ENCODE measurements around the gene CDHR1. TPM values are rescaled to one million over a fixed set of nuclear protein-coding genes. Genes with fewer than 3 reads are reported as not detected.

CDHR1 gene
- total RNA-seq, 1 experiment from 2014 or later, result 6.6 TPM

GRCh38 chr10:84254552-84255478 lies 60.5 kb downstream of the CDHR1 start:
- no peak overlapping the region for H3K4ac ChIP-seq (ENCODE audit: low read depth, low read length)
- no peaks in the 10 kb centered on the region; the same call in 1 of the 2 replicates for H3K27me3 ChIP-seq (ENCODE audit: insufficient read depth, low read length)
- H4K5ac ChIP-seq (ENCODE audit: insufficient read length, low read depth, low read length), result no peak overlapping the region
- H3K9me3 ChIP-seq (ENCODE audit: control insufficient read depth, low read depth, low read length), result no peaks in the 10 kb centered on the region
- no peak overlapping the region for H4K91ac ChIP-seq (ENCODE audit: insufficient read length, low read depth, low read length)
- H3T11ph ChIP-seq (ENCODE audit: low read length), result no peak overlapping the region
- H3K9me3 Mint-ChIP-seq, result no peaks in the 10 kb centered on the region
- H2AK5ac ChIP-seq (ENCODE audit: insufficient read length, low read length), result no peak overlapping the region
- H3K4me1 ChIP-seq (ENCODE audit: insufficient read depth, low read length), result no peaks in the 10 kb centered on the region
- H2BK5ac ChIP-seq (ENCODE audit: insufficient read length, low read length), result no peak overlapping the region
- H2BK12ac ChIP-seq (ENCODE audit: insufficient read length, low read depth, low read length), result no peak overlapping the region
- no peak overlapping the region for H3K4me3 Mint-ChIP-seq
- peaks cover 41% of the 10 kb centered on the region for H3K27me3 Mint-ChIP-seq (ENCODE audit: low read depth)
- H3K23me2 ChIP-seq (ENCODE audit: insufficient read length, low read depth, low read length, poor library complexity, severe bottlenecking), result no peaks in the 10 kb centered on the region
- H4K8ac ChIP-seq (replicated peaks; ENCODE audit: insufficient read length, low read depth, low read length), result no peak overlapping the region
- H3K79me2 ChIP-seq (ENCODE audit: insufficient read depth, low read length), result no peaks in the 10 kb centered on the region
- H2AFZ ChIP-seq (ENCODE audit: low read length), result no peak overlapping the region
- H3K79me1 ChIP-seq (ENCODE audit: insufficient read depth, low read depth, low read length, poor library complexity, severe bottlenecking), result no peaks in the 10 kb centered on the region
- no peak overlapping the region for H3K27ac ChIP-seq (ENCODE audit: insufficient read length, low read depth, low read length)
- H2BK120ac ChIP-seq (ENCODE audit: low read depth, low read length, poor library complexity, severe bottlenecking), result no peak overlapping the region
- no peak overlapping the region for H3K9ac ChIP-seq (ENCODE audit: extremely low read depth, insufficient read length, low read length)
- no peak overlapping the region for H2BK15ac ChIP-seq (ENCODE audit: low read depth, low read length)
- H3K56ac ChIP-seq (ENCODE audit: insufficient read length, low read depth, low read length), result no peak overlapping the region
- WGBS (ENCODE audit: extremely low coverage, insufficient read length, low lambda C conversion rate), result no CpG with 5 or more reads among the region's 10 CpGs
- no peak overlapping the region for H2BK20ac ChIP-seq (ENCODE audit: low read depth, low read length, poor library complexity, severe bottlenecking)
- H3K4me2 ChIP-seq (ENCODE audit: insufficient read depth, insufficient read length, low read length), result no peak overlapping the region
- no peak overlapping the region; a peak in 1 of 7 replicates for H3K27ac Mint-ChIP-seq
- no peaks in the 10 kb centered on the region for H4K20me1 ChIP-seq (ENCODE audit: control insufficient read depth, insufficient read depth, insufficient read length)
- DNase-seq, result no peak
- no peak overlapping the region for H3K18ac ChIP-seq (ENCODE audit: insufficient read length, low read depth, low read length)
- no peak for TF ChIP-seq CTCF (conservative IDR thresholded peaks at IDR 0.05)
- peaks cover 2 to 3% of the 10 kb centered on the region in 2 experiments; a peak in 2 of 4 replicates for H3K4me1 Mint-ChIP-seq
- no peak overlapping the region for H3K14ac ChIP-seq (ENCODE audit: insufficient read depth, low read length)
- H3K23ac ChIP-seq (ENCODE audit: insufficient read length, low read depth, low read length), result no peak overlapping the region
- H3K36me3 Mint-ChIP-seq (ENCODE audit: insufficient read depth in 1 of 3, low read depth in 3 of 3), result no peaks in the 10 kb centered on the region

Data from H9 (cell line).